NCI-H1694 (cell line): ENCODE data around the gene ATXN1.

Source experiments
- DNase-seq: peaks from one replicate; lab custom pipeline; 2025; lab: John Stamatoyannopoulos, UW

The ATXN1 gene

GRCh38 chr6:16743664-16744210, 17.5 kb downstream of the ATXN1 start:
- no peak for DNase-seq

DNA sequence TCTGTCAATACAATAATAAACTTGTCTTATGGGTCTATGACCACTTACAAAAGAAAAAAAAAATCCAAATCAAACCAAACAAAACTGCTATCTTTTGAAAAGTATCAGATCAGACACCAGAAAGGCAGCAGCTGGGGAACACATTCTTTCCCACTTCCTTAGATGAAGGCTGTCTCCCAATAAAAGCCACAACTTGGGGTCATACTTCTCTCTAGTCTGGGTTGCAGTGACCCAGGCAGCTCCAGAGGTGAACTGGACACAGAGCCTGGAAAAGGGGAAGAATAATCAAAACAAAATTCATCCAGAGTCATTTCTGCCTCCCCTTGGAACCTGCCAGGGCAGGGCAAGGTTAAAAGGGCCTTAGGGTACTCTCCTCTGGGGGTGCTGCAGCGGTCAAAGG, 19.1 kb downstream of the ATXN1 start:
- DNase-seq, result no peak

DNA sequence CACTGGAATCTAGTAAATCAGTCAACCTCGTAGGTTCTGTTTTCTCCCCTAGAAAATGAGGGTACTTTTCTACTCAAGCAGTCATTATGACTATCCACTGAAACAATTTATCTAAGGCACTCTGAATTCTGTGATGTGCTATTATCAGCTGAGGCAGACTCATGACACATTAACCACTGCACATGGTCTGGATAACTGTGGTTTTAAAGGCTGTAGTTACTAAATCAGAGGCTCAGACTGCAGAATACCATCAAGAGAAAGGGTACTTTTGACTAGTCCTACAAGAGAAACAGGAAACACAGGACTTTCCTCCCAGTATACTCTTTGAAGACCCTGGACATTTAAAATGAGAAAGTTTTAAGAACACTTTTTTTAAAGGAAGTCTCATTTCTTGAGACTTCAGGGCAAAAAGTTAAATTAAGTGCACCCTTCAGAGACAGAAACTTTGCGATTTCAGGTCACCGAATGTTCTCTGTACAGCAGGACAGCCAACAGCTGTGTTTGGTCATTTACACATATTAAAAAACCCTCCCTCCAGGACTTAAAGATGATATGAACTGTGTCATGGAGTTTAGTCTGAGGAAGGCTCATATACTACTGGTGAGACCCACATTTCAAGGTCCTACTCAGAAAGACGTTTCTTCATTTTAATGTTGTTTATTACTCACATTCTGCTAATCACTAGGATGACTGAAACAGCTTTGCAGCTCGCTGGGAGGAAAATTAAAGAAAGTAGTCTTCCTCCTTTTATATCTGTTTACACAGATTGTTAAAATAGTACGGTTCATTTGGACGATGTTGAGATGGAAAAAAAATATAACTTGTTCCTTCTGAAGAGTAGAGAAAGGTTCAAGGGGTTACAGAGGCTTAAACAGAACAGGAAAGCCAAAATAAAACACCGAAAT, 19.9 kb downstream of the ATXN1 start:
- DNase-seq, result no peak

DNA sequence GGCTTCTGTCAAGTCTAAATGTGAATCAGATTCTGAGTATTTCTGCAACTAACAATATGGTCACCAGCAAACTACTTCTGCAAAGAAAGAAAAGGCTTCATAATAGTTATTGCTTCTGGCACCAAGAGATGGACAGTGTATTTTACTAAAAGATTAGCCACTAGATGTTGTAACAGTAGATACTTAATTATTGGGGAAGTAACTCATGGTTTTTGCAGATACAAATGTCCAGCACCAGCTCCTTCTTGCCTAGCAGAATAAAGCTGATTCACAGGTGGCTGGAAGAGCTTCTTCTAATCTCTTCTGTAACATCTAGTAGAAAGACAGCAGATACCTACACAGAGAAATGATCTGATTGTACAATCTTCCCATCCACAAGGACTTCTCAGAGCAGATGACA, 21.2 kb downstream of the ATXN1 start:
- no peak for DNase-seq

GRCh38 chr6:16739329-16739801, 21.9 kb downstream of the ATXN1 start:
- DNase-seq, result no peak

- no peak for DNase-seq
Observed at GRCh38 chr6:16737925-16738324, 23.3 kb downstream of the ATXN1 start.

DNA sequence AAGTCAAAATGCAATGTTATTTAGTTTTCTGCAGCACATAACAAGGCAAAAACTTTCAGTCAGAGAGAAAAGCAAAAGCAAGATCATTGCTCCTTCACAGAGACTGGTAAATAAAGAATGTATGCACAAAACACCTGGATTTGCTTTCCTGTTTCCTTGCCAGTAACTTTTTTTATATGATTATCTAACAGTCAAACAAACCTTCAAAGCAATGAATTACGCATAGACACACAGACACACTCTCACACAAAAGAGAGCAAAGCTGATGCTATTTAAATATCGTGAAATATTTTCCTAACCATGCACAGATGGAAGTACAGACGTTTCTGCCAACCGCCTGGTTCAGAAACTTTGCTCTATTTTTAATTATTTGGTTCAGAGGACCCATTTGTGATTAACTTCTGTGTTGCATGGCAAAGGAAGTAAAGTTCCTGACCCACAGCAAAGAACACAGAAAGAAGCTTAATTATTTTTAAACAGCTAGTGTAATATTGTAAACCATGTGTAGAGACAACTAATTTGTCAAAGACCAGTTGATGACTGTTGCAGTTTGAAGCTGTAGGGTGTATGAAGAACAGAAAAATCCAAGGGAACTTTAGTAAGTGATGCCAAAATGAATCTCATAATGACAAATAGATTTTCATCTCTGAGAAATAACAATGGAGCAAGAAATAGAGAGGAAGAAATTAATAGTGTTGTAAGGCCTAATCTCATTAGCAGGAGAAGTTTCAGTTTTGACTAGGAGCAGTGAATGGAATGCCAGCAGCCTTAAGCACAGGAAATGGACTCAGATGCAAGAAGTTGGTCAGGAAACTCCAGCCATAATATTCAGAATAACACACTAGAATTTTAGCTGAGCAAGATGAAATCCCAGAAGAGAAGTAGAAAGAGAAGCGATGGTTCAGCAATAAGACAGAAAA, 24.1 kb downstream of the ATXN1 start:
- no peak for DNase-seq

DNA sequence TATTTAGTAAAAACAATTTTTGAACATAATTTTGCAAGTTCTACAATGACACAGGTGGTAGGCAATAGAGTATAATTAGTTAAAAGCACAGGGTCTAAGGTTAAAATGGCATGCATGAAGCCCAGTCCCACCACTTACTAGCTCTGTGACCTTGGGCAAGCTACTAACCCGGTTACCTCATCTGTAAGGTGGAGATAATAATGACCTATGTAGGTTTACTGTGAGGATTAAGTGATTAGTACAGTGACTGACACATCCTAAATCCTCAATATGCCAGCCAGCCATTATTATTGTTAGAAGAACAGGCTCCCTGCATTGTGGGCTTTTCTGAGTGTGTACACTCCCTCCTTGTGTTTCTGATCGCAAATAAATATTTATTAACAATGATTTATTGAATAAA, 26.2 kb downstream of the ATXN1 start:
- DNase-seq, result no peak

GRCh38 chr6:16733085-16733484, 28.2 kb downstream of the ATXN1 start:
- no peak for DNase-seq

DNA sequence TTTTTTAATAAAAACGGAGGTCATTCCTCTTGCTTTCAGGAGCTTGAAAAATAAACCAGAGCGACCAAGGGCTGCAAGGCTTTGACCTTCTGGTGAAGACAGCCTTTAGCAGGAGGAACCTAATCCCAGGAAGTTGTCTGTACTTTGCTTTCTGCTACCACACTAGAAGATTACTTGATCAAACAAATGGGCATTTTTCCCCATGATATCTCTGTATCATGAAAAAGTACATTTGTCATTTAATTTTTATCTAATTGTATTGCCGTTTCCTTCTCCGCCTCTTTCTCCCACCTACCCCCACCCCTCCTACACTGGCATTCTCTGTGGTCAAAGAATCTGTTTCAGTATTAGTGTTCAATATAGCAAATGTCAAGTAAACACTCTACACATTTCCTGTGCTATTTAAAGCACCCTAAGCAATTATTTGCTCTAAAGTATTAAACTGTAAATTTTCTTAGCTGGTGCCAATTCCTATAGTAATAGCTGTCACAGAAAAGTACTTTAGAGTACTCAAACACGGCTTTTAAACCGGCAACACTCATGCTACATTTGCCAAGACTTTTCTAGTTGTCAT, 29.7 kb downstream of the ATXN1 start:
- no peak for DNase-seq

- no peak for DNase-seq
Observed at GRCh38 chr6:16730738-16731477, 30.4 kb downstream of the ATXN1 start.

DNA sequence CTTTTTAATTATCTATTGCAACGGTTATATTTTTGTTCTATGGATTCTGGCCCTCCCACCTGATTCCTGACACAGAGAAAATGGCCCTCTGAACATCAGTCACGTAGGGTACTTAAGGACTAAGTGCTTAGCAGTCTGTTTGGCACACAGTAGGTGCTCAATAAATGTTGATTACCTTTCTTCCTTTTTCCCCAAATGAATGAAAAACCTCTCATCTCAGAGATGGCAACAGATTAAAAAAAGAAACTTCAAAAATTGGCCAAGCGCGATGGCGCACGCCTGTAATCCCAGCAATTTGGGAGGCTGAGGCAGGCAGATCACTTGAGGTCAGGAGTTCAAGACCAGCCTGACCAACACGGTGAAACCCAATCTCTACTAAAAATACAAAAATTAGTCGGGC, 31.5 kb downstream of the ATXN1 start:
- no peak for DNase-seq

DNA sequence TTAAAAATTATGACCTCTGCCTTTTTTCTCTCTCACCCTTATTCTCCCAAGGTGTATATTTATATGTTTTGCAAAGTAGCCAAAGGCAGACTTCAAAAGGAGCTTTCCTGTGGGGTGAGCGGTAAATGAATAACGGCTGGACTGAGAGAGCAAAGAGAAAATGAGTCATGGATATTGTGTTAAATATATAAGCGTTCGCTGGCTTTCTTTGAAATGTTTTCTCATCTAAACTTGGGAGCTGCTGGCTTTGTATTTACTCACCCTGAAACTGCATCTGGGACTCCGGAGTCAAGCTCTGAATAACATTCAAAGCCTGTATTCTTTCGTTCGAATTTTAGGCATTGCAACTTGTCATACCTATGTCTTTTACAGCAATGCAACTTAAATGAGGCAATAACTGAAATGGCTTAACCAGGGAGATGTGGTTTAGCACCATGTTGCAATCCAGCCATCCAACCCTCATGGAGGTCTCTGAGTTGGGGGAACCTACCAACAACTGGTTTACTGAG, 32.0 kb downstream of the ATXN1 start:
- DNase-seq, result no peak

DNA sequence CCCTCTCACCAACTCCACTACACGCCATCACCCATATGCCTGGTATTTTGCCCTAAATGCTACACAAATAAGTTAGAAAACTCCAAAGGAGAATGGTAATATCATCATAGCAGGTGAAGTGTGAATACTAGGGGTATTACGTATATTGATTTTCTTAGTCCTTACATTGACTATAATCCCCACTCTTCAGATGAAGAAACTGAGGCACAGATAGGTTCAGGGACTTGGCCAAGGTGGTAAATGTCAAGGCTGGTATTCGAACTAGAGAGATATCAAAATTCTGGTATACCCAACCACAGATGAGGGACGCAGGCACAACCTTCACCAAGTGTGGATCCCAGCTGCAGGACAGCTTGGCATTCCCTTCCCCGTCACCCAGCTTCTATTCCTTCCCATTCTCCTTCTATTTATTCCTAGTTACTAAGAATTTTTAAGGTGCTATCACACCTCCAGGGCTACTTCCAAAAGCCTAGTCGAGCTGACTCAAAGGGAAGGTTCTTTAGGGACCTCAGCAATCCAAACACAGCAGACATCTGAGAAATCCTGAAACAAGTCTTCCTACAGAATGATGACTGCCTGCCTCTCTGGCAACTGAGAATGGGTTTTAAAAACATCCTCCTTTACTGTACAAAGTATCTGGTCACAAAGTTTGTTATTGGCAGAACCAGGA, 32.6 kb downstream of the ATXN1 start:
- no peak for DNase-seq

- no peak for DNase-seq
Observed at GRCh38 chr6:16727996-16728395, 33.3 kb downstream of the ATXN1 start.

DNA sequence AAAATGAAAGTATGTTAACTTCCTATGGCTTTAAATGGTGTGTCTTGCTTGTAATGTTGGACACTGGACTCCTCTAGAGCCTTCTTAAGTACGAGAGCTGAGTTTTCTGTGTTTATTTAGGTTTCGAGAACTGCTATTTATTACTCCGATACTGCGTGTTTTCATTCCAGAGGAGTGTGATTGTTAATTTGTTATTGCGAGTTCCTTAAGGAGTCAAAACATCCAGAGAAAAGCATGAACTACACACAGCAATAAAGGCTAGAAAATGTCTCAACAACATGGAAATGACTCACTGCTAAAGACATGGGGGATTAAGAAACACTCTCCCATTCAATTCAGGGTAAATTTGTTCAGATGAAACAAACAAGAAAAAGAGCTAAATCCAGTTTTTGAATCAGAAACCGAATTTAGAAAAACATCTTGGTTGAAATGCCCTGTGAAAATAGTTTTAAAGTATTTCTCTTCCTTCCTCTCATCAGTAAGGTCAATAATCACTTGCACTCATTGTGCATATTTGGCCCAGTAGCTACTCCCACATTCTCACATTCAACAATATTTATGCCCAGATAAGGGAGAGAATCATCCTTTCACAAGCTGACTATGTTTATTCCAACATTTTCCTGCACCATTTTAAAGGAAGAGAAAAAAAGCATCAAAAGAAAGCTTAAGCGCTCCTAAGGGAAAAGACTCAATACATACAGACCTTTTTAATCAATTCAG, 36.0 kb downstream of the ATXN1 start:
- DNase-seq, result no peak

- no peak for DNase-seq
Observed at GRCh38 chr6:16723826-16724225, 37.4 kb downstream of the ATXN1 start.

GRCh38 chr6:16723402-16723801, 37.9 kb downstream of the ATXN1 start:
- DNase-seq, result no peak

DNA sequence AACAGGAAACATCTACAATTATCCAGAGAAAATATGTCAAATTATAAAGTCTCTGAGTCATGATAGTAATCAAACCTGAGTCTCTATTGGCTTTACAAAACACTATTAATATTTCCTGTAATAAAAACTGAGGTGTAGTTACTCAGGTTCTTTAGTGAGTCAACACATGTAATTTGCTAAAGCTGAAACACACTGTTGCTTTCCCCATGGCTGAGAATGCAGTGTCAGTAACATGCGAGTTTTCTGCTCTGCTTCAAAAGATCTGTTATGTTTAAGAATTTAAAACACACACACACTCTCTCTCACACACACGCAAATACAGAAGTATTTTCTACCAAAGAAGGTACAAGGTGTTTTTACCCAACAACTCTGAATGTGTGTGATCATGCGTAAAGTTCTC, 38.6 kb downstream of the ATXN1 start:
- no peak for DNase-seq

DNA sequence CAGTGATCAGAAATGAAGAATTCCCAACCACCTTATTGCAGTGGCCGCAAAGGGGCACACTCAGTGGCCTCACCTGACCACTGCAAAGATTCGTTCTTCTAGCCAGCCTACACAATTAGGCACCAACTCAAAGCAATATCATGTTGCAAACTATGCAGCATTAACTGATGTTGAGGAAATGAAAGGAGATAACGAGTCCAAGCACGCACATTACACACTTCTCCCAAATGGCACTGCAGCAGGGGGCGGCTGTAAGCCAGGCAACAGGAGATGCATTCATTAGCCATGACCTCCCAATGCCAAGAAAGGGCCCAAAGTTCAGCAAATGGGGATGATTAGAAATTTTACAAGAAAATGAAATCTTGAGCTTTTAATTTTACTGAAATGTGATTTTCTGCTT, 39.3 kb downstream of the ATXN1 start:
- no peak for DNase-seq
